ENCODE data around the gene CYB5B. TPM values are rescaled to one million over a fixed set of nuclear protein-coding genes. Genes with fewer than 3 reads are reported as not detected.

Gene CYB5B
- total and polyA plus RNA-seq, 8 donors = 101 to 119 (median 107) TPM

DNA sequence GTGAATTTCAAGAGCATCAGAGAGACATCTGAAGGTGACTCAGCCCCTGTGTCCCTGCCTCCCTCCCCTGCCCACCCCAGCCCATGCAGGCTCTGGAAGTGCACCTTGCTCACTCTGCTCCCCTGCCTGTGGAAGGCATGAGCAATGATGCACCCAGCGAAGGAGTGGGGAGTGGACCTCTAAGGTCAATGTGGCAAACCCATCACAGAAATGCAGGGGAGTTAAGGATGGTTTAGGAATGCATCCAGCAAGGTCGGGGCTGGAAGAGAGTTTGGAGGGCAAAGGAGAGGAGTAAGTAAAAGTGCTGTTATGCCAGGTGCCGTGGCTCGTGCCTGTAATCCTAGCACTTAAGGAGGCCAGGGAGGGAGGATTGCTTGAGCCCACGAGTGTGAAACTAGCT lies 61.9 kb downstream of the CYB5B start:
- H3K4me3 ChIP-seq = no peak overlapping the region
- no peak overlapping the region for H3K27ac ChIP-seq
- peaks cover 0 to 9% of the 10 kb centered on the region in 2 donors for H3K27me3 ChIP-seq
- ATAC-seq = no peak
- no peaks in the 10 kb centered on the region for H3K9me3 ChIP-seq
- TF ChIP-seq, protein P1, sequence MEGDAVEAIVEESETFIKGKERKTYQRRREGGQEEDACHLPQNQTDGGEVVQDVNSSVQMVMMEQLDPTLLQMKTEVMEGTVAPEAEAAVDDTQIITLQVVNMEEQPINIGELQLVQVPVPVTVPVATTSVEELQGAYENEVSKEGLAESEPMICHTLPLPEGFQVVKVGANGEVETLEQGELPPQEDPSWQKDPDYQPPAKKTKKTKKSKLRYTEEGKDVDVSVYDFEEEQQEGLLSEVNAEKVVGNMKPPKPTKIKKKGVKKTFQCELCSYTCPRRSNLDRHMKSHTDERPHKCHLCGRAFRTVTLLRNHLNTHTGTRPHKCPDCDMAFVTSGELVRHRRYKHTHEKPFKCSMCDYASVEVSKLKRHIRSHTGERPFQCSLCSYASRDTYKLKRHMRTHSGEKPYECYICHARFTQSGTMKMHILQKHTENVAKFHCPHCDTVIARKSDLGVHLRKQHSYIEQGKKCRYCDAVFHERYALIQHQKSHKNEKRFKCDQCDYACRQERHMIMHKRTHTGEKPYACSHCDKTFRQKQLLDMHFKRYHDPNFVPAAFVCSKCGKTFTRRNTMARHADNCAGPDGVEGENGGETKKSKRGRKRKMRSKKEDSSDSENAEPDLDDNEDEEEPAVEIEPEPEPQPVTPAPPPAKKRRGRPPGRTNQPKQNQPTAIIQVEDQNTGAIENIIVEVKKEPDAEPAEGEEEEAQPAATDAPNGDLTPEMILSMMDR (IDR thresholded peaks at IDR 0.05) = no peak
- peaks cover 10 to 13% of the 10 kb centered on the region in 2 donors for H3K4me1 ChIP-seq
- no peak for DNase-seq
- intact Hi-C loops (cut with DNase I) = no loop called here
- H3K36me3 ChIP-seq = no peaks in the 10 kb centered on the region

DNA sequence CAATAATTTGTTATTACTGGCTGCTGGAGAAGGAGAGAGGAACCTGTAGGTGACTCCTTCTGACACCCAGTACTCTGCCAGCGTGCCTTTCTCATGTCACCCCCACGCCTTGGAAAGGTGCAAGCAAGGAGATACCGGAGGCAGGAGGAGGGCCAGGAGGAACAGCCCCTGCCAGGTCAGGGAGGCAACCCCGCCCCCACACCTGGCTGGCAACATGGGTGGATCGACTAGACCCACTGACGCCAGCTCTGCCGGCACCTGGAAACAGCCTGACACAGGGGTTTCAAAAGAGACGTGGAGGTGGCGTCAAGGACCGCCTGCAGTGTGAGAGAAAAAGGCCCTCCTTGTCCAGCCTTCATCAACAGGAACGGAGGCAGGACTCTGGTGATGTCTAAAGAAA lies 62.3 kb downstream of the CYB5B start:
- TF ChIP-seq, protein P1 (IDR thresholded peaks at IDR 0.05) = no peak
- peaks cover 0 to 9% of the 10 kb centered on the region in 2 donors for H3K27me3 ChIP-seq
- H3K36me3 ChIP-seq = no peaks in the 10 kb centered on the region
- H3K9me3 ChIP-seq = no peaks in the 10 kb centered on the region
- intact Hi-C loops (cut with DNase I) = no loop called here
- H3K4me1 ChIP-seq = peaks cover 9 to 10% of the 10 kb centered on the region in 2 donors
- no peak overlapping the region for H3K4me3 ChIP-seq
- DNase-seq (peak in 1 of 4 donors; percentile 70), ATAC-seq (no peak)
- H3K27ac ChIP-seq = no peak overlapping the region

DNA sequence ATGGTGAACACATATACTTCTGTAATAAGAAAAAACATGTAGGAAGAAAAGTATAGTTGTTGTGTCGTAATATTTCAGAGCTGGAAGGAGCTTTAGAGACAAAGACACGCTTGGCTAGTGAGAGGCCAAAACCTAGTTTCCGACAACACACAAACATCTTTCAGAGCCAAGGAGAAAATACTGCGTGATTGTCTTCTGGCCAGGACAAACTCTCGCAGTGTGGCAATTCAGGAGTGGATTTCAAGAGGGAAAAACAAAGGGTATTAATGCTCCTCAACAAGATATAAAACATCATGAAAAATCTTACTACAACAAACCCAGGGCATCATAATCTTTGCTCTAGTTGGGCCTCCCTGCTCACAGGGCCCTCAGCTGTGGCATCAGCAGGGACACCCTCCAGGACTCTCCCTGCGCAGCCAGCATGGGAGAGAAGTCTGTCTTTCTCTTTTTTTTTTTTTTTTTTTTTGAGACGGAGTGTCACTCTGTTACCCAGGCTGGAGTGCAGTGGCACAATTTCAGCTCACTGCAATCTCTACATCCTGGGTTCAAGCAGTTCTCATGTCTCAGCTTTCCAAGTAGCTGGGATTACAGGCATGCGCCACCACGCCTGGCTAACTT lies 66.4 kb downstream of the CYB5B start:
- Histone ChIP-seq H3K9me3 (no peaks in the 10 kb centered on the region), H3K4me1 (no peaks in the 10 kb centered on the region), H3K27me3 (no peaks in the 10 kb centered on the region), H3K4me3 (no peak overlapping the region), H3K27ac (no peak overlapping the region), H3K36me3 (no peaks in the 10 kb centered on the region)
- TF ChIP-seq, protein P1 (IDR thresholded peaks at IDR 0.05) = no peak
- intact Hi-C loops (cut with DNase I) = no loop called here
- DNase-seq (peak in 1 of 4 donors; percentile 36), ATAC-seq (no peak)

DNA sequence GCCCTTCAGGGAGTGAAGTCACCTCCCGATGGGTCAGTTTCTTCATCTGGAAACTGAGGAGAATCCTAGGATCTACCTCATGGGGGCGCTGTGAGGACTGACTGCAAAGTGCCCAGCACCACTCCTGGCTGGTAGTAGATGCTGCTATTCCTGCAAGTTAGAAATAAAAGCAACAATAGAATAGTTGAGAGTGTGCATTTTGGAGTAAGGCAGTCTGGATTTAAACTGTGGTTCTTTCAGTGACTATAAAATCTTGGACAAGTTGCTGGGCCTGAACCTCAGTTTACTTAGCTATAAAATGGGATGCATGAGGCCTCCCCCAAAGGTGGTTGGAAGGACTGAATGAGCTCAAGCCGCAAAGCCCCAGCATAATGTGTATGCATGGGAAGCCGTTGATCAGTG lies 70.6 kb downstream of the CYB5B start:
- peaks cover 0 to 8% of the 10 kb centered on the region in 2 donors for H3K27me3 ChIP-seq
- TF ChIP-seq, protein P1 (IDR thresholded peaks at IDR 0.05) = peak; percentile 11 to 40
- ATAC-seq (peak; percentile 58), DNase-seq (no peak)
- no peaks in the 10 kb centered on the region for H3K9me3 ChIP-seq
- no peaks in the 10 kb centered on the region for H3K4me1 ChIP-seq
- no peak overlapping the region for H3K27ac ChIP-seq
- H3K36me3 ChIP-seq = no peaks in the 10 kb centered on the region
- intact Hi-C loops (cut with DNase I) = no loop called here
- H3K4me3 ChIP-seq = no peak overlapping the region

DNA sequence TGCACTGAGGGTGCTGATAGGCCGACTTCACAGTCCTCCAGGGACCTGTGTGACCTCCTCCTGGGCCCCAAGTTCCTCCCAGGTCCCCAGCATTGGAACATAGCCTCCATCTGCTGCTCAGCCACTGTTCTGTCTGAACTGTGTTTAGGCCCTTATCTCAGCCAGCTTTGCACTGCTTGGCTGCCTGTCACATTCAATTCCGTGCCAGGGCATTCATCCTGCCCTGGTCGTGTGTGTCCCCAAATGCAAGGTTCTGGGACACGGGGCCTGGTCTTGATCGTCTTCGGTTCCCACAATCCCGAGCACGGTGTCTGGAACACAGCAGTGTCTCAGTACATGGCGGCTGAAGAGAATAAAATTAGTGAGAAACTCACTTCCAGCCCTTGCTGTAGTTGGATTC lies 71.4 kb downstream of the CYB5B start:
- TF ChIP-seq, protein P1 (IDR thresholded peaks at IDR 0.05) = no peak
- no peak for ATAC-seq
- H3K9me3 ChIP-seq = no peaks in the 10 kb centered on the region
- intact Hi-C loops (cut with DNase I) = no loop called here
- H3K27ac ChIP-seq = no peak overlapping the region
- H3K4me3 ChIP-seq = no peak overlapping the region
- DNase-seq = no peak
- peaks cover 0 to 8% of the 10 kb centered on the region in 2 donors for H3K27me3 ChIP-seq
- no peaks in the 10 kb centered on the region for H3K4me1 ChIP-seq
- no peaks in the 10 kb centered on the region for H3K36me3 ChIP-seq
